HepG2 (cell line): ENCODE results near the gene NSMCE1. TPM values are rescaled to one million over a fixed set of nuclear protein-coding genes. Genes with fewer than 3 reads are reported as not detected.

Source experiments
- EHMT2 ChIP-seq: fragments of 200-600 bp; sonication (generic); IDR thresholded peaks from 2 replicates; pipeline ENCODE4 v1.7.0; 2017; ENCODE audit warnings: antibody characterized with exemption, low read depth, low read length, borderline replicate concordance
- ETV5 ChIP-seq: IDR thresholded peaks from 2 replicates; pipeline ENCODE4 v1.6.1; 2018; ENCODE audit warnings: missing biosample characterization, missing genetic modification reagents, inconsistent platforms, borderline replicate concordance
- GPN1 ChIP-seq: sonication (generic); formaldehyde crosslinking; IDR thresholded peaks from 2 replicates; pipeline ENCODE4 v1.5.1; 2020; ENCODE audit warnings: missing genetic modification reagents, borderline replicate concordance
- NFYC ChIP-seq: IDR thresholded peaks from 2 replicates; pipeline ENCODE4 v1.6.1; 2016; ENCODE audit warnings: missing genetic modification reagents, missing compliant biosample characterization
- RAD21 ChIP-seq: fragments of 450-650 bp; formaldehyde crosslinking; IDR thresholded peaks from 2 replicates; pipeline ENCODE4 v1.5.0; 2020; ENCODE audit warnings: mild to moderate bottlenecking
- SMYD3 ChIP-seq: sonication (generic); formaldehyde crosslinking; IDR thresholded peaks from 2 replicates; pipeline ENCODE4 v1.8.1; 2023; ENCODE audit warnings: mild to moderate bottlenecking, missing genetic modification reagents
- SNAI1 ChIP-seq: sonication (generic); formaldehyde crosslinking; IDR thresholded peaks from 2 replicates; pipeline ENCODE4 v1.5.0; 2020; ENCODE audit warnings: mild to moderate bottlenecking, missing genetic modification reagents, borderline replicate concordance
- SNRNP70 ChIP-seq: fragments of 200-400 bp; formaldehyde crosslinking; IDR thresholded peaks from 2 replicates; pipeline ENCODE4 v1.6.1; 2017; ENCODE audit warnings: mild to moderate bottlenecking, low read depth, low read length, moderate library complexity
- YEATS4 ChIP-seq: sonication (generic); formaldehyde crosslinking; IDR thresholded peaks from 2 replicates; pipeline ENCODE4 v1.4.0; 2020; ENCODE audit warnings: missing genetic modification reagents, borderline replicate concordance
- ZIK1 ChIP-seq: sonication (generic); formaldehyde crosslinking; IDR thresholded peaks from 2 replicates; pipeline ENCODE4 v1.5.0; 2020; ENCODE audit warnings: mild to moderate bottlenecking, low read depth, missing genetic modification reagents, borderline replicate concordance
- ZNF136 ChIP-seq: sonication (generic); formaldehyde crosslinking; IDR thresholded peaks from 2 replicates; pipeline ENCODE4 v1.8.1; 2022; ENCODE audit warnings: low read depth, mild to moderate bottlenecking, moderate library complexity, missing genetic modification reagents
- ZNF224 ChIP-seq: sonication (generic); formaldehyde crosslinking; IDR thresholded peaks from 2 replicates; pipeline ENCODE4 v1.5.0; 2020; ENCODE audit warnings: mild to moderate bottlenecking, missing genetic modification reagents
- ZNF253 ChIP-seq: sonication (generic); formaldehyde crosslinking; IDR thresholded peaks from 2 replicates; pipeline ENCODE4 v1.8.0; 2022; ENCODE audit warnings: mild to moderate bottlenecking, missing genetic modification reagents, borderline replicate concordance
- ZNF337 ChIP-seq: sonication (generic); formaldehyde crosslinking; IDR thresholded peaks from 2 replicates; pipeline ENCODE4 v1.5.1; 2020; ENCODE audit warnings: missing genetic modification reagents, low read depth, mild to moderate bottlenecking, borderline replicate concordance
- ZNF382 ChIP-seq: sonication (generic); formaldehyde crosslinking; IDR thresholded peaks from 2 replicates; pipeline ENCODE4 v1.5.0; 2020; ENCODE audit warnings: missing genetic modification reagents, mild to moderate bottlenecking, borderline replicate concordance
- ZNF441 ChIP-seq: sonication (generic); formaldehyde crosslinking; IDR thresholded peaks from 2 replicates; pipeline ENCODE4 v1.7.0; 2021; ENCODE audit warnings: missing genetic modification reagents, borderline replicate concordance
- polyA plus RNA-seq, 8 experiments: library from polyadenylated mRNA; depleted of rRNA in 3 of 8; stranded (reverse) in 7 of 8; unstranded in 1 of 8; fragments of >200 nt; fragmentation: Illumina TruSeq in 4 of 8; extraction: Trizol in 4 of 8; gene quantifications; 2 replicates each; pipeline versions ENCODE4 v1.2.1 to v1.2.3, GENCODE V29; 2011 to 2016; ENCODE audit warnings: low read depth in 4 of 8, missing spikeins in 1 of 8, mixed read lengths in 1 of 8; ENCODE audit not compliant: insufficient read depth in 1 of 8
- total RNA-seq, 5 experiments: library from RNA; depleted of rRNA; stranded (reverse); fragments of >200 nt; fragmentation: Illumina TruSeq; extraction: Trizol; gene quantifications; 2 replicates each; pipeline ENCODE4 v1.2.3, GENCODE V29; 2016; ENCODE audit warnings: low read depth in 1 of 5
- TF ChIP-seq, protein P1 (sequence below): sonication (generic); formaldehyde crosslinking; IDR thresholded peaks from 2 replicates; pipeline ENCODE4 v1.5.0; 2020; ENCODE audit warnings: mild to moderate bottlenecking, missing genetic modification reagents
- TF ChIP-seq, protein P2 (sequence below): sonication (generic); formaldehyde crosslinking; IDR thresholded peaks from 2 replicates; pipeline ENCODE4 v1.5.0; 2020; ENCODE audit warnings: mild to moderate bottlenecking, missing genetic modification reagents, borderline replicate concordance
- TF ChIP-seq, protein P3 (sequence below): sonication (generic); formaldehyde crosslinking; IDR thresholded peaks from 2 replicates; pipeline ENCODE4 v1.9.0; 2021; ENCODE audit warnings: missing genetic modification reagents, mild to moderate bottlenecking, borderline replicate concordance
- TF ChIP-seq, protein P4 (sequence below): sonication (generic); formaldehyde crosslinking; IDR thresholded peaks from 2 replicates; pipeline ENCODE4 v1.8.0; 2022; ENCODE audit warnings: mild to moderate bottlenecking, missing genetic modification reagents, borderline replicate concordance

NSMCE1 gene
- total and polyA plus RNA-seq, 2 of the 13 experiments (the other 11 are each of a cell fraction or from before 2014, with no cell fraction given): 42.7 to 52.9 TPM

DNA sequence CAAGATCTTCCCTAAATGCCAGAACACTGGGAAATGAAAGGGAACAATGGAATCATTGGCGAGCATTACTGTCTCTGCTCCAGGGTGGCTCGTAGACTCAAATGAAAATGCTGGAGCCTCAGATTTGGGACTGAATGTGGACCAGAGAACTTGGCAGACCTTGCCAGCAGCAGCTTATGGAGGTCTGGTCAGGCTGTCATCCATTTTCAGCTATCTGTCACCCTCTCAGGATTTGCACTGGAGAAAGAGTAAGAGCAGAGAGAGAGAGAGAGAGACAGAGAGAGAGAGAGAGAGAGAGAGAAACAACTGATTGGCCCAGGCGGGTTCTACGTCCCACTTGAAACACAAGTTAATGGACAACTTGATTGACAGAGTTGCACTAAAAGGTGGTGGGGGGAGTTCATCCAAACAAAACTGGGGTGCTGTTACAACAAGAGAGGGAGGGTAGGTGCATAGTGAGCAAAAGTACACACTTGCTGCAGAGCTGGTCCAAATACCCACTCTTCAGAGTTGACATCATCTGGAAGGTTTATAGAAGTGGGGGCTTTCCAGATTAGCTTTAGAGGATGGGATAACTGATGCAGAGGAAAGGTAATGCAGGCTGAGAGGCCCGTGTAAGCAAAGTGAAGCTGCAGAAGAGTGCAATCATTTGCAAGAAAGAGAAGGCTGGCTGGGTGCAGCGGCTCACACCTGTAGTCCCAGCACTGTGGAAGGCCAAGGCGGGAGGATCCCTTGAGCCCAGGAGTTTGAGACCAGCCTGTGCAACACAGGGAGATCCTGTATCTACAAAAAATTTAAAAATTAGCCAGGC, 16.5 kb upstream of the NSMCE1 start (continued):
- TF ChIP-seq ETV5 (CRISPR knock-in tag) (0 out of 2 replicates have a peak, but pooled peaks have one; percentile 10), ZNF136 (CRISPR knock-in tag) (no peak), SNRNP70 (no peak), ZNF224 (CRISPR knock-in tag) (no peak), NFYC (CRISPR knock-in tag) (peak; percentile 62), SNAI1 (CRISPR knock-in tag) (no peak), ZIK1 (CRISPR knock-in tag) (no peak), ZNF441 (CRISPR knock-in tag) (no peak), ZNF337 (no peak), ZNF253 (CRISPR knock-in tag) (no peak), RAD21 (CRISPR knock-in tag) (no peak), EHMT2 (no peak), YEATS4 (CRISPR knock-in tag) (no peak), GPN1 (CRISPR knock-in tag) (no peak), SMYD3 (no peak), ZNF382 (no peak)
- TF ChIP-seq, protein P1, sequence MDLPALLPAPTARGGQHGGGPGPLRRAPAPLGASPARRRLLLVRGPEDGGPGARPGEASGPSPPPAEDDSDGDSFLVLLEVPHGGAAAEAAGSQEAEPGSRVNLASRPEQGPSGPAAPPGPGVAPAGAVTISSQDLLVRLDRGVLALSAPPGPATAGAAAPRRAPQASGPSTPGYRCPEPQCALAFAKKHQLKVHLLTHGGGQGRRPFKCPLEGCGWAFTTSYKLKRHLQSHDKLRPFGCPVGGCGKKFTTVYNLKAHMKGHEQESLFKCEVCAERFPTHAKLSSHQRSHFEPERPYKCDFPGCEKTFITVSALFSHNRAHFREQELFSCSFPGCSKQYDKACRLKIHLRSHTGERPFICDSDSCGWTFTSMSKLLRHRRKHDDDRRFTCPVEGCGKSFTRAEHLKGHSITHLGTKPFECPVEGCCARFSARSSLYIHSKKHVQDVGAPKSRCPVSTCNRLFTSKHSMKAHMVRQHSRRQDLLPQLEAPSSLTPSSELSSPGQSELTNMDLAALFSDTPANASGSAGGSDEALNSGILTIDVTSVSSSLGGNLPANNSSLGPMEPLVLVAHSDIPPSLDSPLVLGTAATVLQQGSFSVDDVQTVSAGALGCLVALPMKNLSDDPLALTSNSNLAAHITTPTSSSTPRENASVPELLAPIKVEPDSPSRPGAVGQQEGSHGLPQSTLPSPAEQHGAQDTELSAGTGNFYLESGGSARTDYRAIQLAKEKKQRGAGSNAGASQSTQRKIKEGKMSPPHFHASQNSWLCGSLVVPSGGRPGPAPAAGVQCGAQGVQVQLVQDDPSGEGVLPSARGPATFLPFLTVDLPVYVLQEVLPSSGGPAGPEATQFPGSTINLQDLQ (CRISPR knock-in tag): no peak
- TF ChIP-seq, protein P2, sequence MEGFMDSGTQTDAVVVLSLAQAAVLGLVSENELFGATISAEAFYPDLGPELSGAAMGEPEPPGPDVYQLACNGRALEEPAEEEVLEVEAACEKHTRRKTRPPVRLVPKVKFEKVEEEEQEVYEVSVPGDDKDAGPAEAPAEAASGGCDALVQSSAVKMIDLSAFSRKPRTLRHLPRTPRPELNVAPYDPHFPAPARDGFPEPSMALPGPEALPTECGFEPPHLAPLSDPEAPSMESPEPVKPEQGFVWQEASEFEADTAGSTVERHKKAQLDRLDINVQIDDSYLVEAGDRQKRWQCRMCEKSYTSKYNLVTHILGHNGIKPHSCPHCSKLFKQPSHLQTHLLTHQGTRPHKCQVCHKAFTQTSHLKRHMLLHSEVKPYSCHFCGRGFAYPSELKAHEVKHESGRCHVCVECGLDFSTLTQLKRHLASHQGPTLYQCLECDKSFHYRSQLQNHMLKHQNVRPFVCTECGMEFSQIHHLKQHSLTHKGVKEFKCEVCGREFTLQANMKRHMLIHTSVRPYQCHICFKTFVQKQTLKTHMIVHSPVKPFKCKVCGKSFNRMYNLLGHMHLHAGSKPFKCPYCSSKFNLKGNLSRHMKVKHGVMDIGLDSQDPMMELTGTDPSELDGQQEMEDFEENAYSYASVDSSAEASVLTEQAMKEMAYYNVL (CRISPR knock-in tag): peak; percentile 84
- TF ChIP-seq, protein P3, sequence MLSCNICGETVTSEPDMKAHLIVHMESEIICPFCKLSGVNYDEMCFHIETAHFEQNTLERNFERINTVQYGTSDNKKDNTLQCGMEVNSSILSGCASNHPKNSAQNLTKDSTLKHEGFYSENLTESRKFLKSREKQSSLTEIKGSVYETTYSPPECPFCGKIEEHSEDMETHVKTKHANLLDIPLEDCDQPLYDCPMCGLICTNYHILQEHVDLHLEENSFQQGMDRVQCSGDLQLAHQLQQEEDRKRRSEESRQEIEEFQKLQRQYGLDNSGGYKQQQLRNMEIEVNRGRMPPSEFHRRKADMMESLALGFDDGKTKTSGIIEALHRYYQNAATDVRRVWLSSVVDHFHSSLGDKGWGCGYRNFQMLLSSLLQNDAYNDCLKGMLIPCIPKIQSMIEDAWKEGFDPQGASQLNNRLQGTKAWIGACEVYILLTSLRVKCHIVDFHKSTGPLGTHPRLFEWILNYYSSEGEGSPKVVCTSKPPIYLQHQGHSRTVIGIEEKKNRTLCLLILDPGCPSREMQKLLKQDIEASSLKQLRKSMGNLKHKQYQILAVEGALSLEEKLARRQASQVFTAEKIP (CRISPR knock-in tag): no peak
- TF ChIP-seq, protein P4, sequence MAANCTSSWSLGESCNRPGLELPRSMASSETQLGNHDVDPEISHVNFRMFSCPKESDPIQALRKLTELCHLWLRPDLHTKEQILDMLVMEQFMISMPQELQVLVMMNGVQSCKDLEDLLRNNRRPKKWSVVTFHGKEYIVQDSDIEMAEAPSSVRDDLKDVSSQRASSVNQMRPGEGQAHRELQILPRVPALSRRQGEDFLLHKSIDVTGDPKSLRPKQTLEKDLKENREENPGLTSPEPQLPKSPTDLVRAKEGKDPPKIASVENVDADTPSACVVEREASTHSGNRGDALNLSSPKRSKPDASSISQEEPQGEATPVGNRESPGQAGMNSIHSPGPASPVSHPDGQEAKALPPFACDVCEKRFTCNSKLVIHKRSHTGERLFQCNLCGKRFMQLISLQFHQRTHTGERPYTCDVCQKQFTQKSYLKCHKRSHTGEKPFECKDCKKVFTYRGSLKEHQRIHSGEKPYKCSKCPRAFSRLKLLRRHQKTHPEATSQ (CRISPR knock-in tag): no peak
